ENCODE data around the gene GNG4. TPM values are rescaled to one million over a fixed set of nuclear protein-coding genes. Genes with fewer than 3 reads are reported as not detected.
"Not testable (repeated sequence)": the region's sequence is repeated elsewhere in the genome, so short reads cannot be mapped to it uniquely, and the experiment has no call there.

Gene GNG4
- total and polyA plus RNA-seq, 8 donors = 0.56 to 20.4 (median 3.0) TPM

DNA sequence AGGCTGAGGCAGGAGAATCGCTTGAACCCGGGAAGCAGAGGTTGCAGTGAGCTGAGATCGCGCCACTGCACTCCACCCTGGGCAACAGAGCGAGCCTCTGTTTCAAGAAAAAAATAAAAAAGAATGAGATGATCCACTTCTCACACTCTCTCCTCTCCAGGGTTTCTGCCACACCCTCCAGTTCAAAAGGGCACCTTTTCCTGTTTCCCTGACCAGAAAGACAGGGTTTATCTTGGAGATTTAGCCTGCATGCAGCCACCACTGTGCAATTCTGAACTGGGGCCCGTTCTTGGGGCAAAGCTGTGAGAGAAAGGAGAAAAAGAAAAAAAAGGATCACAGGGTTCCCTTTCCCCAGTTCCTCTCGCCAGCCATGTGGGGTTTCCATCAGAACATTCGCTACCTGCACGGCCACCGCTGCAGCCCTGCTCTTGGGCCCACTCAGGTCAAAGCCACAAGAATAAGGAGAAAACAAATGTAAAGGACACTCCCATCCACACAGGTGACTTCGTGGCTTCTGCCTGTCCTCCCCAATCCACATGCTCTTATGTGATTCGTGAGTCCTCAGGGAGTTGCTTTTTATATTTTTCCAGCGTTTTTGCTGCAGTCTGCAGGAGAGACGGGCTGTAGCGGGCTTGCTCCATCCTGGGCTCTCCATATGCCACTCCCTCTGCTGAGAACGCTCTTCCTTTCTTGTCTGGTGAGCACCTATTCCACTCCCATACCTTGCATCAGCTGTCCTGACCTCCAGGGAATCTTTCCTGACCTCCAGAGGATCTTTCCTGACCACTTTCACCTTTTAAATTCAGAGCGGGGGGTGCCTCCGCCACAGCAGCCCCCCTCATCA lies 26.4 kb downstream of the GNG4 start:
- WGBS, 2 donors = 75 to 77% methylated on average over 18 of the region's 18 CpGs
- Histone ChIP-seq H3K9me3 (no peaks in the 10 kb centered on the region), H3K27ac (no peak overlapping the region), H3K4me1 (no peaks in the 10 kb centered on the region), H3K36me3 (no peaks in the 10 kb centered on the region), H3K27me3 (no peaks in the 10 kb centered on the region), H3K4me3 (no peak overlapping the region)
- no peak for FAIRE-seq
- no peak for ATAC-seq
- DNase-seq = no peak
- TF ChIP-seq, protein P1, sequence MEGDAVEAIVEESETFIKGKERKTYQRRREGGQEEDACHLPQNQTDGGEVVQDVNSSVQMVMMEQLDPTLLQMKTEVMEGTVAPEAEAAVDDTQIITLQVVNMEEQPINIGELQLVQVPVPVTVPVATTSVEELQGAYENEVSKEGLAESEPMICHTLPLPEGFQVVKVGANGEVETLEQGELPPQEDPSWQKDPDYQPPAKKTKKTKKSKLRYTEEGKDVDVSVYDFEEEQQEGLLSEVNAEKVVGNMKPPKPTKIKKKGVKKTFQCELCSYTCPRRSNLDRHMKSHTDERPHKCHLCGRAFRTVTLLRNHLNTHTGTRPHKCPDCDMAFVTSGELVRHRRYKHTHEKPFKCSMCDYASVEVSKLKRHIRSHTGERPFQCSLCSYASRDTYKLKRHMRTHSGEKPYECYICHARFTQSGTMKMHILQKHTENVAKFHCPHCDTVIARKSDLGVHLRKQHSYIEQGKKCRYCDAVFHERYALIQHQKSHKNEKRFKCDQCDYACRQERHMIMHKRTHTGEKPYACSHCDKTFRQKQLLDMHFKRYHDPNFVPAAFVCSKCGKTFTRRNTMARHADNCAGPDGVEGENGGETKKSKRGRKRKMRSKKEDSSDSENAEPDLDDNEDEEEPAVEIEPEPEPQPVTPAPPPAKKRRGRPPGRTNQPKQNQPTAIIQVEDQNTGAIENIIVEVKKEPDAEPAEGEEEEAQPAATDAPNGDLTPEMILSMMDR (IDR thresholded peaks at IDR 0.05) = no peak
- intact Hi-C loops (cut with DNase I) = no loop called here

DNA sequence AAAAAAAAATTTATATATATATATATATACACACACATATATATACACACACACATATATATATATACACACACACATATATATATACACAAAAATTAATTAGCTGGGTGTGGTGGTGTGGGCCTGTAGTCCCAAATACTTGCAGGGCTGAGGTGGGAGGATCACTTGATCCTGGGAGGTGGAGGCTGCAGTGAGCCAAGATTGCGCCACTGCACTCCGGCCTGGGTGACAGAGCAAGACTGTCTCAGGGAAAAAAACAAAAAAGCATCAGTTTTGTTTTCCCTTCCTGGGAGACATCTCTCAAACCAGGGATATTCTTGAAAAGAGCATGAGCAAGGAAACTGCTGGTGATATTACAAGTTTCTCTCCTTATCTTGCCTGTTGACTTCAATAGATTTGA lies 30.4 kb downstream of the GNG4 start:
- not testable (repeated sequence) for H3K27ac ChIP-seq, H3K36me3 ChIP-seq

DNA sequence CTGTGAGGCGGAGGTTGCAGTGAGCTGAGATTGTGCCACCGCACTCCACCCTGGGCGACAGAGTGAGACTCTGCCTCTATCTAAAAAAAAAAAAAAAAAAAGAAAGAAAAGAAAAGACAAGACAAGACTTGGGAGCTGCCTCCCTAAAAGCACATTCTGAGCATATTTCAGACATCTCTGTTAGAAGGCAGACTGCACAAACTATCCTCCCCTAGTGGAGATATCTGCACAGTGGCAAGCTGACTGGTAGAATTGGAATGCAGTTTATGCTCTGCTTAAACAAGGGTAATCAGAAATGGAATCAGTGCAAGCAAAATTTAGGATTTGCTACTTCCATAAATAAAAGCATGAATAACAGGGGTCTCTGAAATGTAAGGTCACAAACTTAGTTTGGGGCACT lies 31.8 kb downstream of the GNG4 start:
- 84 to 96% methylated on average over 3 of the region's 3 CpGs for WGBS, 2 donors
- Histone ChIP-seq H3K27me3 (no peaks in the 10 kb centered on the region), H3K4me1 (no peaks in the 10 kb centered on the region), H3K4me3 (no peak overlapping the region), H3K27ac (no peak overlapping the region), H3K9me3 (no peaks in the 10 kb centered on the region), H3K36me3 (no peaks in the 10 kb centered on the region)
- DNase-seq = no peak
- intact Hi-C loops (cut with DNase I) = no loop called here
- ATAC-seq = no peak
- FAIRE-seq = no peak
- TF ChIP-seq, protein P1 (IDR thresholded peaks at IDR 0.05) = no peak

More for the DNA sequence above, 30.4 kb downstream of the GNG4 start:
- DNase-seq; intact Hi-C loops (cut with DNase I); ATAC-seq; FAIRE-seq; H3K4me1 ChIP-seq; H3K4me3 ChIP-seq; H3K9me3 ChIP-seq; H3K27me3 ChIP-seq: not testable (repeated sequence)
- WGBS, 2 donors = 77% methylated on average over 2 of the region's 2 CpGs

DNA sequence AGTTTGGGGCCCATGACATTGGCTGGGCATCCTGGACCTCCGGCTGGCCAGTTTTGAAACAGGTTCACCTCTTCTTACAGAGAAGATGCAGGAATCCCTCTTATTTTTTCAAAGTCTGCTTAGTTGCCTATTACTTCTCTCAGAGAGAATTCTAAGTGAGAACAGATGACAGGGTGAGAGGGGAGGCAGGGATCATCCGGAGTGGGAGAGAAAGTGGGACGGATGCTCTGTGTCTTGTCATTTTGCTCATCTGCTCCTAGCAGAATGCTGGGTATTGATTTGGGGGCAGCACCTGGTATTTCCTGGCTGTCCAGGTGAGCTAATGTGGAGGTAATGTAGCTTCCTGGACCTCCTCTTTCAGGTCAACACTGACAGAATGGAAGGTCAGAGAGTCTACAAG lies 32.4 kb downstream of the GNG4 start:
- no peaks in the 10 kb centered on the region for H3K9me3 ChIP-seq
- ATAC-seq (no peak), FAIRE-seq (no peak), DNase-seq (no peak)
- no peaks in the 10 kb centered on the region for H3K4me1 ChIP-seq
- no peaks in the 10 kb centered on the region for H3K27me3 ChIP-seq
- 77 to 91% methylated on average over 3 of the region's 3 CpGs for WGBS, 2 donors
- TF ChIP-seq, protein P1 (IDR thresholded peaks at IDR 0.05) = no peak
- no peak overlapping the region for H3K4me3 ChIP-seq
- intact Hi-C loops (cut with DNase I) = no loop called here
- no peaks in the 10 kb centered on the region for H3K36me3 ChIP-seq
- H3K27ac ChIP-seq = no peak overlapping the region

DNA sequence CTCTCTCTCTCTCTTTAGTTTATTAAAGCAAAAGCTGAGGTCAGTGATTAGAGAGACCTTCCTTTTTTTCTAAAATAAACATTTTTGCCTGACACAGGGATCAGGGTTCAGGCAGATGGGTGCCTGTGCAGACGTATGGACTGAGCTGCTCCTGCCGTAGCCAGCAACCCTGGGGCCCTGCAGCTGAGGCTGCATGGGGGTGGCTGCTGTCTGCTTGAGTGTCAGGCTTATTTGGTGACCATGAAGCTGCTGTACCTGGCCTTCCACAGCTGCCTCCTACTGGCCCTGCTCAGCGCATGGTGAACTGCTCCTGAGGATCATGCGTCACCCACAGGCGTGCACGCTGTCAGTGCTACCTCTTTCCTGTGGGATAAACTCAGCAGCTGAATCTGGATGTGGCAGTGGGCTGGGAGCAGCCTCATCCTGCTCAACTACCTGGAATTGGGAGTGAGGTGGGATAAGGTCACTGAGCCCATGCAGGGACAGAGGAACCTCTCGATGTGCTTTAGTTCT lies 35.1 kb downstream of the GNG4 start:
- no peaks in the 10 kb centered on the region for H3K36me3 ChIP-seq
- H3K27me3 ChIP-seq = no peaks in the 10 kb centered on the region
- TF ChIP-seq, protein P1 (IDR thresholded peaks at IDR 0.05) = no peak
- 70 to 76% methylated on average over 7 of the region's 7 CpGs for WGBS, 2 donors
- no peak overlapping the region for H3K27ac ChIP-seq
- no peaks in the 10 kb centered on the region for H3K4me1 ChIP-seq
- ATAC-seq (no peak), DNase-seq (no peak), FAIRE-seq (no peak)
- no peak overlapping the region for H3K4me3 ChIP-seq
- intact Hi-C loops (cut with DNase I) = no loop called here
- H3K9me3 ChIP-seq = no peaks in the 10 kb centered on the region

Data from pancreas (tissue), 10 donors.